Cardiac muscle cell (in vitro differentiated cells and primary cell): ENCODE measurements around the gene MCC. TPM values are rescaled to one million over a fixed set of nuclear protein-coding genes. Genes with fewer than 3 reads are reported as not detected.

Source experiments
- DNase-seq, 2 donors: peaks; one replicate each; pipeline versions ENCODE4 v3.0.0 to v3.0.0-alpha.2; 2010 to 2017; ENCODE audit warnings: low read depth in 1 of 2, low spot score in 1 of 2
- H3K27ac ChIP-seq: fragments of 200-600 bp; sonication (generic); 2 replicates; pipeline ENCODE4 v1.5.1; 2016
- H3K27me3 ChIP-seq: fragments of 200-600 bp; sonication (generic); 2 replicates; pipeline ENCODE4 v1.6.0; 2016; ENCODE audit warnings: control low read depth
- H3K36me3 ChIP-seq: fragments of 200-600 bp; sonication (generic); 2 replicates; pipeline ENCODE4 v1.5.1; 2016; ENCODE audit warnings: control low read depth
- H3K4me1 ChIP-seq: fragments of 200-600 bp; sonication (generic); 2 replicates; pipeline ENCODE4 v1.8.1; 2017; ENCODE audit warnings: low read depth, mild to moderate bottlenecking, mixed run types
- H3K4me3 ChIP-seq: fragments of 200-600 bp; sonication (generic); 2 replicates; pipeline ENCODE4 v1.5.1; 2016; ENCODE audit warnings: mild to moderate bottlenecking
- H3K9me3 ChIP-seq: fragments of 200-600 bp; sonication (generic); 2 replicates; pipeline ENCODE4 v1.5.1; 2017; ENCODE audit warnings: low read depth, mild to moderate bottlenecking, control low read depth
- CTCF ChIP-seq: IDR thresholded peaks from 2 replicates; pipeline ENCODE4 v1.5.1; 2012; ENCODE audit warnings: low read depth, mild to moderate bottlenecking, low read length
- polyA plus RNA-seq: library from polyadenylated mRNA; unstranded; fragments of >200 nt; fragmentation: Nextera tagmentation; extraction: Ambion mirVana; gene quantifications from 2 replicates; pipeline ENCODE4 v1.2.1, GENCODE V29; 2016
- total RNA-seq: library from RNA; depleted of rRNA; stranded (reverse); fragments of >200 nt; gene quantifications from 2 replicates; pipeline ENCODE4 v1.2.3, GENCODE V29; 2016

The MCC gene
- total and polyA plus RNA-seq, 2 experiments from 2014 or later = 37.8 to 137 TPM

GRCh38 chr5:113450462-113450861 lies 37.8 kb downstream of the MCC start:
- Histone ChIP-seq H3K9me3 (no peaks in the 10 kb centered on the region), H3K27ac (no peak overlapping the region), H3K4me1 (peaks cover 13% of the 10 kb centered on the region), H3K27me3 (no peaks in the 10 kb centered on the region), H3K4me3 (no peak overlapping the region), H3K36me3 (no peaks in the 10 kb centered on the region)
- no peak for DNase-seq
- no peak for TF ChIP-seq CTCF

GRCh38 chr5:113448252-113448651 lies 40.0 kb downstream of the MCC start:
- DNase-seq = no peak
- Histone ChIP-seq H3K4me3 (no peak overlapping the region), H3K36me3 (no peaks in the 10 kb centered on the region), H3K27ac (no peak overlapping the region), H3K4me1 (peaks cover 13% of the 10 kb centered on the region), H3K27me3 (no peaks in the 10 kb centered on the region), H3K9me3 (no peaks in the 10 kb centered on the region)
- no peak for TF ChIP-seq CTCF

- Histone ChIP-seq H3K9me3 (no peaks in the 10 kb centered on the region), H3K36me3 (no peaks in the 10 kb centered on the region), H3K27me3 (no peaks in the 10 kb centered on the region), H3K4me1 (peaks cover 13% of the 10 kb centered on the region), H3K27ac (no peak overlapping the region), H3K4me3 (no peak overlapping the region)
- DNase-seq = peak; percentile 31 to 52
- peak; percentile 10 for TF ChIP-seq CTCF
These were observed 40.7 kb downstream of the MCC start for GRCh38 chr5:113447498-113448050.

GRCh38 chr5:113446358-113446927 lies 41.8 kb downstream of the MCC start:
- Histone ChIP-seq H3K27me3 (no peaks in the 10 kb centered on the region), H3K4me1 (peaks cover 13% of the 10 kb centered on the region), H3K36me3 (no peaks in the 10 kb centered on the region), H3K4me3 (no peak overlapping the region), H3K9me3 (no peaks in the 10 kb centered on the region), H3K27ac (no peak overlapping the region)
- no peak for TF ChIP-seq CTCF
- DNase-seq = peak in 1 of 2 donors; percentile 62

- Histone ChIP-seq H3K27me3 (no peaks in the 10 kb centered on the region), H3K4me3 (no peak overlapping the region), H3K9me3 (no peaks in the 10 kb centered on the region), H3K4me1 (no peaks in the 10 kb centered on the region), H3K36me3 (no peaks in the 10 kb centered on the region), H3K27ac (no peak overlapping the region)
- no peak for DNase-seq
- no peak for TF ChIP-seq CTCF
These were observed 51.1 kb downstream of the MCC start for GRCh38 chr5:113437111-113437510.
